Measurements from ENCODE around the gene WTAP. TPM values are rescaled to one million over a fixed set of nuclear protein-coding genes. Genes with fewer than 3 reads are reported as not detected.

The WTAP gene
- total and polyA plus RNA-seq, 2 of the 8 experiments (the other 6 are each of a cell fraction or from before 2014, with no cell fraction given): 32.6 to 120 TPM

DNA sequence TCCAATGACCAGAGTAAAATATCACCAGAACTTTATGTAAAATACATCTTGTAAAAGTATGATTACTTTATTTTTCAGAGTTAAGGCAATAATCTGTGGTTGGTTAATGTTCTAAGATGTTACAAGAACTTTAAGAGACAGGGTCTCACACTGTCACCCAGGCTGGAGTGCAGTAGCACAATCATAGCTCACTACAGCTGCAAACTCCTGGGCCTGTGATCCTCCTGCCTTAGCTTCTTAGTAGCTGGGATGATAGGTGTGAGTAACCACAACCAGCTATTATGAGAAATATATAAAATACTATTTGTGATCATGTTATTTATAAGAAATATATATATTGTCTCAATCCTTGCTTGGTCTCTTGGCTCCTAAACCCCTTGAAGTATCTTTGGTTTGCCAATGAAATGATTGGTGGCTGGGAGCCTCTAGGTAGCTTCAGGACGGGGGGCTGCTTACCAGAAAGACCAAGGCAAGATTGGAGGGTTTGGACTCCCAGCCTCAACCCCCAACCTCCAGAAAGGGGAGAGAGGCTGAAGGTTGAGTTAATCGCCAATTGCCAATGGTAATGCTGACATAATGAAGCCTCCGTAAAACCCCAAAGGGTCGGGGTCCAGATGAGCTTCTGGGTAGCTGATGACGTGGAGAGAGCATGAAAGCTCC is 49.7 kb upstream of the WTAP start:
- H3K23me2 ChIP-seq (ENCODE audit: low read depth, low read length): no peaks in the 10 kb centered on the region
- ChIA-PET POLR2A (ENCODE audit: partially characterized antibody) (interaction anchor here (1.2 to 1.4 kb wide), 2 partner anchors 12 to 16 kb away, joined by 3 to 4 read pairs; partner anchors contain the start of gene SOD2), CTCF (ENCODE audit: partially characterized antibody) (interaction anchor here (0.7 to 1.0 kb wide), 2 partner anchors 174 to 508 kb away, joined by 3 read pairs; partner anchors contain the start of gene FNDC1)

More for the DNA sequence above, 49.7 kb upstream of the WTAP start:
- no peaks in the 10 kb centered on the region for H3K27me3 ChIP-seq (replicated peaks in 1 of 4; ENCODE audit: control insufficient read depth in 3 of 4, extremely low read depth in 1 of 4, insufficient read depth in 3 of 4, low read length in 3 of 4)
- no peak overlapping the region for H3K4me3 ChIP-seq (ENCODE audit: extremely low read depth in 1 of 4, insufficient read depth in 2 of 4, low read depth in 3 of 4, low read length in 4 of 4)
- no peak overlapping the region for H2BK20ac ChIP-seq (ENCODE audit: low read length)
- no peak overlapping the region for H3K4me2 ChIP-seq (ENCODE audit: insufficient read depth in 1 of 2, low read depth in 2 of 2, low read length in 2 of 2)
- H3K79me1 ChIP-seq (ENCODE audit: low read depth, low read length): no peaks in the 10 kb centered on the region
- H2BK12ac ChIP-seq (ENCODE audit: low read depth, low read length): no peak overlapping the region
- no peaks in the 10 kb centered on the region for H4K20me1 ChIP-seq (replicated peaks in 1 of 2; ENCODE audit: control insufficient read depth in 1 of 2, insufficient read depth in 2 of 2, low read length in 2 of 2)
- H2AK5ac ChIP-seq (ENCODE audit: low read depth, low read length): no peak overlapping the region
- no peaks in the 10 kb centered on the region for H3K79me2 ChIP-seq (ENCODE audit: control insufficient read depth in 1 of 2, insufficient read depth in 2 of 2, low read length in 2 of 2)
- H3K23ac ChIP-seq (ENCODE audit: insufficient read length): no peak overlapping the region
- H3K4me1 ChIP-seq (replicated peaks in 1 of 4; ENCODE audit: control insufficient read depth in 3 of 4, insufficient read depth in 4 of 4, low read length in 3 of 4): no peaks in the 10 kb centered on the region
- no peak overlapping the region for H4K5ac ChIP-seq (ENCODE audit: insufficient read length, low read depth, low read length)
- peaks cover 0 to 22% (median 4%) of the 10 kb centered on the region in 4 experiments; a peak in 3 of 8 replicates for H3K36me3 ChIP-seq (ENCODE audit: control insufficient read depth in 2 of 4, insufficient read depth in 4 of 4, low read length in 3 of 4)
- no peak overlapping the region for H3K56ac ChIP-seq (replicated peaks; ENCODE audit: insufficient read length, low read depth, low read length)
- H4K91ac ChIP-seq (replicated peaks; ENCODE audit: insufficient read length, low read length): no peak overlapping the region
- H3K27ac ChIP-seq (ENCODE audit: low read depth, low read length): no peak overlapping the region
- DNase-seq (ENCODE audit: low read depth in 1 of 2, low spot score in 2 of 2) (no peak), FAIRE-seq (no peak)
- no peak overlapping the region for H2BK15ac ChIP-seq (ENCODE audit: low read length)
- no peaks in the 10 kb centered on the region for H3K9me3 ChIP-seq (ENCODE audit: insufficient read depth in 2 of 2, low read depth in 1 of 2, low read length in 1 of 2)
- TF ChIP-seq KDM4A (IDR thresholded peaks at IDR 0.05; ENCODE audit: low read depth, low read length, severe bottlenecking): no peak
- TF ChIP-seq ASH2L (IDR thresholded peaks at IDR 0.05; ENCODE audit: low read length): no peak
- TF ChIP-seq GTF2F1 (IDR thresholded peaks at IDR 0.05; ENCODE audit: borderline replicate concordance, low read depth, low read length): no peak
- no peak for TF ChIP-seq RFX5 (IDR thresholded peaks at IDR 0.05; ENCODE audit: borderline replicate concordance, low read depth, low read length)
- no peak for TF ChIP-seq SP2 (IDR thresholded peaks at IDR 0.05; ENCODE audit: low read length)
- TF ChIP-seq NANOG (IDR thresholded peaks at IDR 0.05; ENCODE audit: insufficient read depth, low read depth, low read length, poor library complexity, severe bottlenecking): no peak
- no peak for TF ChIP-seq RXRA (IDR thresholded peaks at IDR 0.05; ENCODE audit: insufficient read depth, low read depth, low read length)
- no peak for TF ChIP-seq CEBPB (IDR thresholded peaks at IDR 0.05; ENCODE audit: low read depth, low read length)
- no peak overlapping the region for H3K18ac ChIP-seq (ENCODE audit: extremely low read depth, low read length)
- H4K8ac ChIP-seq (ENCODE audit: extremely low read depth, insufficient read depth, low read length): no peak overlapping the region
- WGBS, 2 experiments (ENCODE audit: extremely low coverage in 1 of 2, insufficient coverage in 1 of 2, insufficient read length in 1 of 2, insufficient replicate concordance in 2 of 2, low coverage in 1 of 2, low lambda C conversion rate in 2 of 2, missing lambda C conversion rate in 1 of 2): 88% methylated on average over 5 of the region's 5 CpGs; no CpG with 5 or more reads in 1 of the 2 experiments
- no peak overlapping the region for H3K4ac ChIP-seq (replicated peaks; ENCODE audit: insufficient read length, low read depth, low read length)
- H3K14ac ChIP-seq (ENCODE audit: insufficient read length): no peak overlapping the region
- H3K9ac ChIP-seq (replicated peaks in 1 of 4; ENCODE audit: extremely low read depth in 1 of 4, low read depth in 3 of 4, low read length in 3 of 4): no peak overlapping the region
- no peak overlapping the region for H2BK120ac ChIP-seq (replicated peaks; ENCODE audit: low read depth, low read length)
- H2AFZ ChIP-seq (ENCODE audit: low read length): no peak overlapping the region
- H2BK5ac ChIP-seq (ENCODE audit: low read depth, low read length): no peak overlapping the region
